ENCODE results near the gene METAP2. TPM values are rescaled to one million over a fixed set of nuclear protein-coding genes. Genes with fewer than 3 reads are reported as not detected.

Gene METAP2
- polyA plus RNA-seq, 1 donor (not counting 4 experiments of a cell fraction or from before 2014, with no cell fraction given), result 103 TPM

- dilution Hi-C loops (cut with MboI; ENCODE audit: extremely low pct_ligation_motif_present, low sequenced_read_pairs), result no loop called here
- Histone ChIP-seq H3K27me3 (ENCODE audit: control insufficient read depth, extremely low read depth, insufficient read depth, low read length) (no peaks in the 10 kb centered on the region), H3K27ac (ENCODE audit: control insufficient read depth, insufficient read depth, low read length) (no peak overlapping the region), H3K4me1 (ENCODE audit: control insufficient read depth, extremely low read depth, insufficient read depth, low read length) (no peaks in the 10 kb centered on the region), H3K4me3 (ENCODE audit: control insufficient read depth in 2 of 3, extremely low read depth in 1 of 3, insufficient read depth in 2 of 3, low read depth in 1 of 3, low read length in 3 of 3) (no peak overlapping the region), H4K20me1 (ENCODE audit: control insufficient read depth, extremely low read depth, insufficient read depth, low read length) (no peaks in the 10 kb centered on the region), H3K79me2 (ENCODE audit: control insufficient read depth, insufficient read depth, low read length) (no peaks in the 10 kb centered on the region), H3K9me1 (ENCODE audit: control insufficient read depth, extremely low read depth, insufficient read depth, low read length) (no peaks in the 10 kb centered on the region), H2AFZ (ENCODE audit: control insufficient read depth, low read length) (no peak overlapping the region), H3K9ac (ENCODE audit: control insufficient read depth, extremely low read depth, insufficient read depth, low read length) (no peak overlapping the region), H3K9me3 (ENCODE audit: control insufficient read depth, low read depth, low read length) (no peaks in the 10 kb centered on the region), H3K36me3 (ENCODE audit: control insufficient read depth in 2 of 2, extremely low read depth in 1 of 2, insufficient read depth in 2 of 2, low read length in 2 of 2) (no peaks in the 10 kb centered on the region), H3K4me2 (ENCODE audit: control insufficient read depth, extremely low read depth, insufficient read depth, low read depth, low read length) (no peak overlapping the region)
- TF ChIP-seq EZH2 (IDR thresholded peaks at IDR 0.05; ENCODE audit: low read length), result no peak
- TF ChIP-seq, protein P1, sequence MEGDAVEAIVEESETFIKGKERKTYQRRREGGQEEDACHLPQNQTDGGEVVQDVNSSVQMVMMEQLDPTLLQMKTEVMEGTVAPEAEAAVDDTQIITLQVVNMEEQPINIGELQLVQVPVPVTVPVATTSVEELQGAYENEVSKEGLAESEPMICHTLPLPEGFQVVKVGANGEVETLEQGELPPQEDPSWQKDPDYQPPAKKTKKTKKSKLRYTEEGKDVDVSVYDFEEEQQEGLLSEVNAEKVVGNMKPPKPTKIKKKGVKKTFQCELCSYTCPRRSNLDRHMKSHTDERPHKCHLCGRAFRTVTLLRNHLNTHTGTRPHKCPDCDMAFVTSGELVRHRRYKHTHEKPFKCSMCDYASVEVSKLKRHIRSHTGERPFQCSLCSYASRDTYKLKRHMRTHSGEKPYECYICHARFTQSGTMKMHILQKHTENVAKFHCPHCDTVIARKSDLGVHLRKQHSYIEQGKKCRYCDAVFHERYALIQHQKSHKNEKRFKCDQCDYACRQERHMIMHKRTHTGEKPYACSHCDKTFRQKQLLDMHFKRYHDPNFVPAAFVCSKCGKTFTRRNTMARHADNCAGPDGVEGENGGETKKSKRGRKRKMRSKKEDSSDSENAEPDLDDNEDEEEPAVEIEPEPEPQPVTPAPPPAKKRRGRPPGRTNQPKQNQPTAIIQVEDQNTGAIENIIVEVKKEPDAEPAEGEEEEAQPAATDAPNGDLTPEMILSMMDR (optimal IDR thresholded peaks at IDR 0.05 in 1 of 3, IDR thresholded peaks at IDR 0.05 in 1 of 3, conservative IDR thresholded peaks at IDR 0.05 in 1 of 3; ENCODE audit: extremely low read depth in 1 of 3, insufficient read depth in 2 of 3, low read length in 3 of 3), result no peak
- FAIRE-seq (no peak), DNase-seq (ENCODE audit: low read depth, low spot score) (no peak)
Measured at GRCh38 chr12:95465275-95465674, 8.7 kb upstream of the METAP2 start.

DNA sequence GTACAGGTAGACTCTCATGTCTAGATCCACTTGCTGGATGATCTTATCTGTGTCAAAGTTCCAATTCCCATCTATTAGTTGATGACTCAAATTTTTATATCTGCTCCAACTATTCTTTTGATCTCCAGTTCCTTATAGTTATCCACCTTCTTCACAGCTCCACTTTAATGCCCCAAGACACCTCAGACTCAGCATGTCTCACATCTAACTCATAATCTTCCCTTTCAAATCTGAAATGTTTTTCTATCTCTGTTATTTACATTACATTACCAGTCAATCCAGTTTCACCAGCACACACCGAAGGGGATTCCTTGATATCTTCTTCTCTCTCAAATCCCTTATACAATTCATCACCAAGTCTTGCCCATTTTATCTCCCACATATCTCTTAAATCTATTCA is 3.7 kb upstream of the METAP2 start:
- no peak for FAIRE-seq
- Histone ChIP-seq H3K4me1 (ENCODE audit: control insufficient read depth, extremely low read depth, insufficient read depth, low read length) (peaks cover 5% of the 10 kb centered on the region), H3K4me3 (ENCODE audit: control insufficient read depth in 2 of 3, extremely low read depth in 1 of 3, insufficient read depth in 2 of 3, low read depth in 1 of 3, low read length in 3 of 3) (no peak overlapping the region), H3K79me2 (ENCODE audit: control insufficient read depth, insufficient read depth, low read length) (peaks cover 14% of the 10 kb centered on the region), H3K9ac (ENCODE audit: control insufficient read depth, extremely low read depth, insufficient read depth, low read length) (no peak overlapping the region), H3K27ac (ENCODE audit: control insufficient read depth, insufficient read depth, low read length) (no peak overlapping the region), H3K4me2 (ENCODE audit: control insufficient read depth, extremely low read depth, insufficient read depth, low read depth, low read length) (no peak overlapping the region), H4K20me1 (ENCODE audit: control insufficient read depth, extremely low read depth, insufficient read depth, low read length) (no peaks in the 10 kb centered on the region), H3K9me1 (ENCODE audit: control insufficient read depth, extremely low read depth, insufficient read depth, low read length) (no peaks in the 10 kb centered on the region), H2AFZ (ENCODE audit: control insufficient read depth, low read length) (no peak overlapping the region), H3K27me3 (ENCODE audit: control insufficient read depth, extremely low read depth, insufficient read depth, low read length) (no peaks in the 10 kb centered on the region), H3K9me3 (ENCODE audit: control insufficient read depth, low read depth, low read length) (no peaks in the 10 kb centered on the region), H3K36me3 (ENCODE audit: control insufficient read depth in 2 of 2, extremely low read depth in 1 of 2, insufficient read depth in 2 of 2, low read length in 2 of 2) (no peaks in the 10 kb centered on the region)
- TF ChIP-seq, protein P1 (optimal IDR thresholded peaks at IDR 0.05 in 1 of 3, IDR thresholded peaks at IDR 0.05 in 1 of 3, conservative IDR thresholded peaks at IDR 0.05 in 1 of 3; ENCODE audit: extremely low read depth in 1 of 3, insufficient read depth in 2 of 3, low read length in 3 of 3), result no peak
- no peak for DNase-seq (ENCODE audit: low read depth, low spot score)
- dilution Hi-C loops (cut with MboI; ENCODE audit: extremely low pct_ligation_motif_present, low sequenced_read_pairs), result no loop called here
